Measurements from ENCODE around the gene FAM177A1.
"Not testable (repeated sequence)": the region's sequence is repeated elsewhere in the genome, so short reads cannot be mapped to it uniquely, and the experiment has no call there.

Gene FAM177A1

DNA sequence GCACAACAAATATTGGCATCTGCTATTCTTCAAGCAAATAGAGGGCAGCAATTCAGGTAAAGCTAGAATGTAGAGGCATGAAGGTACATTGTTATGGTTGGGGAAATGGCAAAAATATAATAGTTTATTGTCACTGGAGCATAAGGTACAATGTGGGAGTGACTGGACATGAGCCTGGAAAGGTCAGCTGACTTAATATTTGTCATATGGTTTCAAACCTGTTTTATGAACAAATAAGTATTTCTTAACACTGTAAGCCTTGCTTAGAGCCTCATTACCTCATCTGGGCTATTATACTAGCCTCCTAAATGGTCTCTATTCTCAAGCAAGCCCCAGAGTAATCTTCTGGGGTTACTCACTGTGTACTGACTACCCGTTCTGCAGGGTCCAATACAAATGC, 33.7 kb downstream of the FAM177A1 start:
- CTCF ChIA-PET: no interaction called here
- H3K27ac ChIP-seq: no peak overlapping the region

DNA sequence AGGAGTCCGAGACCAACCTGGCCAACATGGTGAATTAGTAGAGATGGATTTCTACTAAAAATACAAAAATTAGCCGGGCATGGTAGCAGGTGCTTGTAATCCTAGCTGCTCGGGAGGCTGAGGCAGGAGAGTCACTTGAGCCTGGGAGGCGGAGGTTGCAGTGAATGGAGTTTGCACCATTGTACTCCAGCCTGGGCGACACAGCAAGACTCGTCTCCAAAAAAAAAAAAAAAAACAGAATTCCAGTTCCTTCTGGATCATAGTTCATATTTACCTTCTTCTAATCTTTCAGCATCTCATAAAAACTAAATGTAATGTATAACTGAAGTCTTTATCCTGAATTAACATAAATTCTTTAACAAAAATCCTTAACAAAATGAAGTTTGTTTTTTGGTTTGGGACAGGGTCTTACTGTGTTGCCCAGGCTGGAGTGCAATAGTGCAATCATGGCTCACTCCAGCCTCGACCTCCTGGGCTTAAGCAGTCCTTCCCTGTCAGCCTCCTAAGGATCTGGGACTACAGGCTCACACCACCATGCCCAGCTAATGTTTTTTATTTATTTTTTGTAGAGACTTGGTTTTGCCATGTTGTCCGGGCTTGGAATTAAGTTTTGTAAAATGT, 37.6 kb downstream of the FAM177A1 start:
- TF ChIP-seq, protein P1, sequence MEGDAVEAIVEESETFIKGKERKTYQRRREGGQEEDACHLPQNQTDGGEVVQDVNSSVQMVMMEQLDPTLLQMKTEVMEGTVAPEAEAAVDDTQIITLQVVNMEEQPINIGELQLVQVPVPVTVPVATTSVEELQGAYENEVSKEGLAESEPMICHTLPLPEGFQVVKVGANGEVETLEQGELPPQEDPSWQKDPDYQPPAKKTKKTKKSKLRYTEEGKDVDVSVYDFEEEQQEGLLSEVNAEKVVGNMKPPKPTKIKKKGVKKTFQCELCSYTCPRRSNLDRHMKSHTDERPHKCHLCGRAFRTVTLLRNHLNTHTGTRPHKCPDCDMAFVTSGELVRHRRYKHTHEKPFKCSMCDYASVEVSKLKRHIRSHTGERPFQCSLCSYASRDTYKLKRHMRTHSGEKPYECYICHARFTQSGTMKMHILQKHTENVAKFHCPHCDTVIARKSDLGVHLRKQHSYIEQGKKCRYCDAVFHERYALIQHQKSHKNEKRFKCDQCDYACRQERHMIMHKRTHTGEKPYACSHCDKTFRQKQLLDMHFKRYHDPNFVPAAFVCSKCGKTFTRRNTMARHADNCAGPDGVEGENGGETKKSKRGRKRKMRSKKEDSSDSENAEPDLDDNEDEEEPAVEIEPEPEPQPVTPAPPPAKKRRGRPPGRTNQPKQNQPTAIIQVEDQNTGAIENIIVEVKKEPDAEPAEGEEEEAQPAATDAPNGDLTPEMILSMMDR (conservative IDR thresholded peaks at IDR 0.05; ENCODE audit: low read depth): no peak
- ChIA-PET CTCF (no interaction called here), POLR2A (ENCODE audit: low non-redundant PET) (no interaction called here)
- no peak overlapping the region for H3K27ac ChIP-seq
- no peak for DNase-seq (ENCODE audit: low spot score)

More for the DNA sequence above, 33.7 kb downstream of the FAM177A1 start:
- POLR2A ChIA-PET (ENCODE audit: low non-redundant PET): no interaction called here
- DNase-seq (ENCODE audit: low spot score): no peak
- TF ChIP-seq, protein P1 (conservative IDR thresholded peaks at IDR 0.05; ENCODE audit: low read depth): no peak

DNA sequence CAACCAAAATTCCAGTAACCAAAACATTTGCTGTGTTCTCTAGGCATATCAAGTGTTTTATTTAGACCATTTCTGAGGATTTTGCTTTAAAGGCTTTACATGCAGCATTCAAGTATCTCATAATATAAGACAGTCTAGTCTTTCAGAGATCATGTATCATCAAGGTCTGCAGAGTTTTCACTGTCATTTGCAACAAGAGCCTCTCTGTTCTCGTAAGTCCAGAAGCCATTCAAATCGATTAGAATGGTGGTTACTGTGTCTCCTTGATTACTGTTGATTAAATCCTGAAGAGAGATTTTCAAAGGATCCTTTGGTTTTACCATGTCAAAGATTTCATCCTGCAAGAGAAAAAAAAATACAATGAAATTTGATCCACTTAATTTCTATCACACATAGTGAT, 39.4 kb downstream of the FAM177A1 start:
- TF ChIP-seq, protein P1 (conservative IDR thresholded peaks at IDR 0.05; ENCODE audit: low read depth): no peak
- H3K27ac ChIP-seq: no peak overlapping the region
- DNase-seq (ENCODE audit: low spot score): no peak
- CTCF ChIA-PET: no interaction called here
- POLR2A ChIA-PET (ENCODE audit: low non-redundant PET): no interaction called here

DNA sequence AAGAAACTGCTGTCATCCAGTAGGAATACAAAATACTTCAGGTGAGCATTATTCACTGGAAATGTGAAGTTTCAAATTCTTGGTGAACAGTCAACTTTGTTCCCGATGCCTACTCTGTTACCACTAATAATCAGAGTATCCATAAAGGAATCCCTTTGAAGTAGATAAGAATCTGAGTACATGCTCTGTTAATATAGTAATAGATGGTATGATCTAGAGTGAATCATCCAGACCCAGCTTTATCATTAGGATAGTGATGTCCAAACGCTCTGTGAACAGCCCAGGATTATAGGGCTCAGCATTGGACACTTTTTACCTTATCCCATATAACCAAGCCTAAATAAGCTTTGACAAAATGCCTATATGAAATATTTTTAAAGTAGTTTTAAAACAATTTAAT, 42.4 kb downstream of the FAM177A1 start:
- CTCF ChIA-PET: no interaction called here
- TF ChIP-seq, protein P1 (conservative IDR thresholded peaks at IDR 0.05; ENCODE audit: low read depth): no peak
- H3K27ac ChIP-seq: no peak overlapping the region
- no peak for DNase-seq (ENCODE audit: low spot score)
- POLR2A ChIA-PET (ENCODE audit: low non-redundant PET): no interaction called here

DNA sequence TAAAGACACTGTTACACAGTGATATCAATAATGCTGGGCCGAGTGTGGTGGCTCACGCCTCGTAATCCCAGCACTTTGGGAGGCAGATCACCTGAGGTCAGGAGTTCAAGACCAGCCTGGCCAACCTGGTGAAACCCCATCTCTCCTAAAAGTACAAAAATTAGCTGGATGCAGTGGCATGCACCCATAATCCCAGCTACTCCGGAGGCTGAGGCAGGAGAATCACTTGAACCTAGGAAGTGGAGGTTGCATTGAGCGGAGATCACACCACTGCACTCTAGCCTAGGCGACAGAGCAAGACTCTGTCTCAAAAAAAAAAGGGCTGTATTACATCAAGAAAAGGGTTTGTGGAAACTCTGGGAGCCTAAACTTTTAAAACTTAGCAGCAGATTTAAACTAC, 48.6 kb downstream of the FAM177A1 start:
- POLR2A ChIA-PET (ENCODE audit: low non-redundant PET); CTCF ChIA-PET: not testable (repeated sequence)

DNA sequence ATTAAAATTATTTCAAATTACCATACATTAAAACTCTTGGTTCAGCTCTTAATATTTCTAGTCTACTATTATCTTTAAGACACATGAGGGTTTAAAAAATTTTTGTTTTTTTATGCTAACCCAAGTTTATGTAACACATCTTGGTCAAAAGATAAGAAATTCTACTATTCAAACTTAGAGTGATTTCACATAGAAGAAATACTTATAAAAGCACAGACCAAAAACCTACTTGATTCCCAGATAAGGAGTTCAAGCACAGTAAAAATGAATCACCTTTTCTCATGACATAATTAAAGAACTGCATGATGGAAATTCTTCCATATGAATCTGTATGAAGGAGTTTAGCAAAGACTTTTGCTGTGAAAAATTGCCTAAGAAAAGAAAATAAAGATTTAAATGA, 61.8 kb downstream of the FAM177A1 start:
- TF ChIP-seq, protein P1 (conservative IDR thresholded peaks at IDR 0.05; ENCODE audit: low read depth): no peak
- CTCF ChIA-PET: interaction anchor here (0.7 kb wide), 1 partner anchor 59 kb away, joined by 3 read pairs; no protein-coding TSS in a partner anchor
- POLR2A ChIA-PET (ENCODE audit: low non-redundant PET): no interaction called here
- no peak for DNase-seq (ENCODE audit: low spot score)
- H3K27ac ChIP-seq: no peak overlapping the region

More for the DNA sequence above, 48.6 kb downstream of the FAM177A1 start:
- DNase-seq (ENCODE audit: low spot score); H3K27ac ChIP-seq: not testable (repeated sequence)

DNA sequence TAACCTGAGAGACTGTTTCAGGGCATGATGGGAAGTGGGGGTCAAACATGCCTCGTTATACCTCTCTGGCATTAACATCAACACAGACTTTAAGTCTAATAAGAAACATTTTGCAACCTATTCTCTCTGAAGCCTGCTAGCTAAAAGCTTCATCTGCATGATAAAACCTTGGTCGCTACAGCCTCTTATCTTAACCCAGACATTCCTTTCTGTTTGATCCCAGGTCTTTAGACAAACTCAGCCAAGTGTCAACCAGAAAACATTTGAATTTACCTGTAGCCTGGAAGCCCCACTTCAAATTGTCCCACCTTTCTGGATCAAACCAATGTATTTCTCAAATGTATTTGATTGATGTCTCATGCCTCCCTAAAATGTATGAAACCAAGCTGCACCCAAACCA, 66.6 kb downstream of the FAM177A1 start:
- POLR2A ChIA-PET (ENCODE audit: low non-redundant PET): no interaction called here
- TF ChIP-seq, protein P1 (conservative IDR thresholded peaks at IDR 0.05; ENCODE audit: low read depth): no peak
- H3K27ac ChIP-seq: no peak overlapping the region
- no peak for DNase-seq (ENCODE audit: low spot score)
- CTCF ChIA-PET: interaction anchor here (0.6 kb wide), 2 partner anchors 52 to 451 kb away, joined by 3 read pairs; no protein-coding TSS in a partner anchor
